GM18517 (cell line): ENCODE data around the gene SPTBN1.
A peak's percentile ranks its signal among the peaks of the same experiment; 100 is the strongest.

Experiments used
- ATAC-seq: cut with Tn5 transposase; IDR thresholded peaks from one replicate; pipeline ENCODE4 v1.9.1; 2021; ENCODE audit warnings: mild to moderate bottlenecking, moderate library complexity; ENCODE audit not compliant: unreplicated experiment

SPTBN1 gene

DNA sequence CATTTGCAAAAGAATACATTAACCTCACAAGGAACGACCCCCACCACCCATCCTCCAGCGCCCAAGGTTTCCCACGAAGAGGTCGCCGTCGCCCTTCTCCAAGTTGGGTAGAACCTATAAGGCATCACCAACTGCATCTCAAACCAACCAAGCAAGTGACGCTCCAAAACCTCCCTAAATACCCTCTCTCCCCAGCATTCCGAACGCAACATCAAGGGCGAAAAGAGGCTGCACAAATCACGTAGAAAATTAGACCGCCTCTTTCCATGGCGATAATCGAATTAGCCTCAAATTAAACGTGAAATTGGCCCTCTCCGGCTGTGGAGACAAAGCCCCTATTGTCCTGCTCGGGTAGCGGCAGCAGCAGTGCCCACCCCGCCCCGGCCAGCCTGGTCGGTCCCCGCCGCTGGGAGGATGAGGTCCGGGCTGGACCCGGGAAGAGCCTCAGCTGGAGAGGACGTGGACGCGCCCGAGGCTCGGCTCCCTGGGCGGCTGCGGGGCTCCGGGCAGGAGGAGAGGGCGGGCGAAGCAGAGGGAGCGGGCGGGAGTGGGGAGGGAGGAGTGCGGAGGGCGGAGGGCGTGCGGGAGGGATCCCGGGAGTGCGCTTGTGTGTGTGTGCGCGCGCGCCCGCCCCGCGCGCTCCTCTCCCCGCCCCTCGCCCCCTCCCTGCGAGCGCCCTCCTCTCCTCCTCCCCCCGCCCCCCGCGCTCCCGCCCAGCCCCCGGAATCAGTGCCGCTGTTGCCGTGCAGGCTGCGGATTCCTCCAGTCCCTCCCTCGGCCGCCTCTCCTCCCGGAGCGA, at the start of gene SPTBN1:
TSS of gene SPTBN1 (plus strand) at position 765 of the 799 bp plus-strand sequence. CDS start 70,092 bp downstream, outside the sequence.
- ATAC-seq = peak; percentile 23

DNA sequence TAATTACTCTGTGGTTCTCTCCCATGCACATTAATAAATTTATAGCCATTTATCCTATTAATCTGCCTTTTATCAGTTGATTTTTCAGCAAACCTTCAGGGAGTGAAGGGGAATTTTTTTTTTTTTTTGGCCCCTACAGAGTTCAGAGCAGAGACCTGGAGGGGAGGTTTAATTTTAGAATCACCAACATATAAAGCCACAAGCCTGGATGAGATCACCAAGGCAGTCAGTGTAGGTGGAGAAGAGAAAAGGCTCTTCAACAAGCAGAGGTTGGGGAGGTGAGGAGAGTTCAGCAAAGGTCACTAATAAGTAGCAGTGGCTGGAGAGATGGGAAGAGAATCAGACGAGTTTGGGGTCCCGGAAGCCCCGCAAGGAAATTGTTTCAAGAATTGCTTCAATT, 48.4 kb upstream of the SPTBN1 start:
- ATAC-seq = no peak

DNA sequence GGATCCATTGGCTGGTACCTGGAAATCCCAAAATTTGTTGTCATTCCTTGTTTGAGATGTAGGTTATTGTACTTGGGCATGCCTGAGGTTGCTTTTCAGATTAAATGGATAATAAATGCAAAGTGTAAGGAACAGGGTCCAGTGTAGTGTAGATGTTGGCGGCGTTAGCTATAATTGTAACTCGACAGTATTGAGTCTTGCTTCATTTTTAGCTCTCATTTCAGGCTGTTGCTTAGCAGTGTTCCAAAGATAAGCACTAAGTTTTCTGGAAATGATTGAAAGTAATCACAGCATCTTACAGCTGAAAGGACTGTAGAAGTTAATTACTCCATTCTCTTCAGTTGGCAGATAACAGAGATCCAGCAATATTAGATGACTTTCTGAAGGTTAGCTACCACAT, 47.8 kb upstream of the SPTBN1 start:
- ATAC-seq = no peak

DNA sequence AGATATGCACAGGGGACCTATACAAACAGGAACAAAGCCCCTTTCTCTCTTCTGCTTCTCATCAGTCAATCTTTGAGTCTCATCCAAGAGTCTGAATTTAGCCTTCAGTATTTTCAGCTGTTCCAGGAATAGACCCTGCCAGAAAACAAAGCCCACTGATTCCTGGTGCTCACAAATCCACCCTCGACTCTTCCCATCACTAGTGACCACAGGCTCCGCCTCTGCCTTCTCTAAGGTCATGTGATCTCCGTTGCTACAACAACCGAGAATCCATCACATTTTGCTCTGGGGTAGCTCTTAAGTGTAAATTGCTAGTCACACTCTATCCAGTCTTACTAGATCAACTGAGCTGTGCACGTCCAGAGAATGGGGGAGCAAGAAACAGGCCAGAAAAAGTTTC, 46.4 kb upstream of the SPTBN1 start:
- no peak for ATAC-seq

DNA sequence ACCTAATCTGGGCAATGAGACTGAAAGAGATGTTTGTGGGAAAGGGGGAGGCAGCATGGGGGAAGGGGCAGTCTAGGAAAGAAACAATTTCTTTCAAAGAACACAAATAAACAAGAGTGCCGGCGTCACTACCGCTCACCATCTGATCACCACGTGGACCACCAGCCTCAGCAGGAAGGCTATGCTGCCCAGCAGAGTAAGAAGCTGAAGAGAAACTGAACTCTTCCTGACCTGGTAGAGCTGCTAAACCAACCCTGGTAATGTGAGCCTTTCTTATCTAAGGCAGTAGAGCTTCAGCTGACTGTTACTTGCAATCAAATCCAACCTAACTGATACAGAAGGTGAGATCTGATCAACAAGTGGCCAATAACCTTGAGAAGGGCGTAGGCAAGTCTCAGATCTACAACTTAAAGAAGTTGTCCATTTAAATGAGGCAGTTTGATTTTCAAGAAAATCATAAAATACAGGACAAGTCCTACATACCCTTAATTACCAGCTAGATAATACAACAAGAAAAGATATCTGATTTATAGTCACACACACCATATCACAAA, 44.2 kb upstream of the SPTBN1 start:
- no peak for ATAC-seq

DNA sequence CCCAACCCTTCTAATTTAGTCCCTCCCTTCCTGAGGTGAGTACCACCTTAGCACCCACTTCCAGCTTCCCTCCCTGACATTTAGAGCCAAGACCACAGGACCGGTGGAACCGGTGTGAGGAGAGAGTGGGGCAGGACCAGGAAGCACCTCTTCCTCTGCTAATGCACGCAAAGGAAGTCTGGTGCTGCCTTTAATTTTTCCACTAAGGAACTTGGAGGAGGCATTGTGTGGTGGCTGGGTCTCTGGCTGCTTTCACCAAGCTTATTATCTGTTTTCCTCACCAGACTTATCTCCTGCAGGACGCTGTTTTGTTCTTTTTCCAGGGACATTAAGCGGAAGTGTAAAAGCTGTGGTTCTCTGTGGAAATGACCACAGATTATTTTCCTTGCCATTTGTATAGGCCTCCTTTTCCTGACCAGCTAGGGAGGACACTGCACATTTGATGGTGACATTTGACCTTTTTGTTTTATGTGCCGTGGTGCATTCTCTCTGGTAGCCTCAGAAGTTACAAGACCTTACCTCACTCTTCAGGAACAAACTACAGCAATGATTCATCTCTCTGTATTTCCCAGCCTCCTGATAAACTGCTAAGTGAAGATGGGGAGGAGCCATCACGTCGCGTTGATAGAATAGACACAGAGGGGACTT, 39.8 kb upstream of the SPTBN1 start:
- no peak for ATAC-seq

DNA sequence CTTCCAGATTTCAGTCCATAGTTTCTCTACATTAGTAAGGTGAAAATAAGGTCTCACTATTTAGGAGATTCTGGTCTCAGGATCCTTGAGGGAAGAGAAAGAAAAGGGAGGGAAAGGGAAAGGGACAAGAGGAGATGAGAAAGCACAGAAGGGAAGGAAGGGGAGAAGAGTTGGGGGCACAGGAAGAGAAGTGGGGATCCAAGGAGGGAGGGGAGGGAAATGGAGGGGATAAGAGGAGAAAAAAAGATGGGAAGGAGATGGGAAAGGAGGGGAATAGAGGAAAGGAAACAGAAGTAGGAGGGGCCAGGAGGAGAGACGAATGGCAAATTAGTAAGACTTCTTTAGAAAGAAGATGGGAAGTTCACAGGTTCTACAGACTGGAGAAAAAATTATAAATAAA, 39.2 kb upstream of the SPTBN1 start:
- ATAC-seq = no peak

DNA sequence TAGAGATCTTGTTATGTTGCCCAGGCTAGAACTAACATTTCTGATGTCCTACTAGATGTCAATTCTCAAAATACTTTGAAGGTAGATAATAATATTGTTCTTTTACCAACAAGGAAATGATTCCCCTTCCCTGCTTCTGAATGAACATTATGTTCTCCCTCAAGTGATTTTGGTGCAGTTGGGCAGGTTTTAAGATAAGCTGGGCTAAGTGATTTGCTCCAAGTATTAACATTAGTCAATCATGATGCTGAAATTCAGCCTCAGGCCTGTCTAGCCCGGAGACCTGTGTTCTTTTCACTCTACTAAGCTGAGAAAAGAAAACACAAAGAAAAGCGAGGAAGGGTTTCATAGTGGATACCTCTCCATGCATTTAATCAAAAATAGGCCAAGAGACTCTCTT, 38.5 kb upstream of the SPTBN1 start:
- no peak for ATAC-seq

DNA sequence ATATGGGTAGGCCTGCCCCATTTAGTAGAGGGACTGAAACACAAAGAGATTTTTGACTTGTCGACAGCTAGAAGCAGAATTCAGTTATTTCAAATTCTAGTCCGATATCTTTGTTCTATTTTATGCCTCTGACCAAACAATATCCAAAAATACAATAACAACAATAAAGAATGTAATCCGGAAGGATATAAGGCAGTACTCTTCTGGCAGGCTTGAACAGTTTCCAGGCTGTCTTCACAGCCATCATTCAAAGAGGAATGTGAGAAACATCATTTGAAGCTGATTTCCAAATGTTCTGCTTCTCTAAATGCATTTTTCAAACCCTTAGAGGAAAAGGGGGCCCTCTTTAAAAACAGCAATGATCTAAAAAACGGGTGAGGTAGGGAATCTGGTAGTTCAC, 36.7 kb upstream of the SPTBN1 start:
- no peak for ATAC-seq

DNA sequence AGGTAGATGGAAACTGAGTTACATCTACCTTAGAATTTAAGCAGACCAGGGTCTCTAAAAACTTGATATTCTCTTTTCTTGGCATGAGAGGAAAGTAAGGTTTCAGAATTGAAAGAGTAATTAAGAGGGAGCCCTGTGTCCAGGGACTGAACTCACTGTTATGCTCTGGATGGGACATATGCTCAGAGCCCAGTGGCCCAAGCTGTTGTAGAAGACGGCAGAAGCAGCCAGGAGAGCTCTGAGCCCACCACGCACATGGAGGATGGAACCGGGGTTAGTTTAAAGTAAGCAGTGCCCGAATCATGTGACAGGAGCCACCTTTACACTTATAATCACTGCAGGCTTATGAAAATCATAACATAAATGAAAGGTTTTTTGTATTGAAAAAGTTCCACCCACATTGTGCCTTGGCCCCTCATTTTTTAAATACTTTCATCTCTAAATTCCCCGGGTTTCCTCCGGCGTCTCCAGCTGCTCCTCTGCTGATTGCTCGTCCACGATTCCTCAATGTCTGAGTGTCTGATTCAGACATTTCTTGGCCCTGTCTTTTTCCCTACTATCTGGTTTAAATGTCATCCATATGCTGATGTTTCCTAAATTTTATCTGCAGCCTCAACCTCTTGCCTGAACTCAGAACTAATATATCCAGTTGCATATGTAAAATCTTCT, 36.1 kb upstream of the SPTBN1 start:
- no peak for ATAC-seq

DNA sequence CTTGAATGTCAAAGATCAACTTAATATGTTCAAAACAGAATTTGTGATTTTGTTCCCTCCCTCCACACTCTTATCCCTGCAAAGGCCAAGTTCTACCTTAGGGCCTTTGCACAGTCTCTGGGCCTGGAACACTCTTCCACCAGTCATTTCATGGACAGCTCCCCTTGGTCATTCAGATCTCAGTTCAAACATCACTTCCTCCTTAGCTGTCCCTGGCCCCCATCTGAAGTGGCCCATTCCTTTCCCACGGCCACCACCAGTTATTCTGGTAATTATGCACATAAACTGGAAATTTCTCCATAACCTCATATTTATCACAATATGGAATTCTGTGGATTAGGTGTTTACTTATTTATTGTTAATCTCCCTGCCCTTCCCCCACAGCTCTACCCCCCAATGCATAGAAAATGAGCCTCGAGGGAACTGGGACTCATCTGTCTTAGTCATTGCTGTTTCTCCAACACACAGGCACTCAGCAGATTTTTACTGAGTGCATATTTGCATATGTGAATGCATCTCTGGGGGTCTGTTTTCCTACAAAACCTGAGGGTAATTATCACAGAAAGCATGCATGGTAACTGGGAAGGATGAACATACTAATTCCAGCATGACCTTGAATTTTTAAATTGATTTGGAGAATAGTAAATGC, 35.5 kb upstream of the SPTBN1 start:
- ATAC-seq = no peak

DNA sequence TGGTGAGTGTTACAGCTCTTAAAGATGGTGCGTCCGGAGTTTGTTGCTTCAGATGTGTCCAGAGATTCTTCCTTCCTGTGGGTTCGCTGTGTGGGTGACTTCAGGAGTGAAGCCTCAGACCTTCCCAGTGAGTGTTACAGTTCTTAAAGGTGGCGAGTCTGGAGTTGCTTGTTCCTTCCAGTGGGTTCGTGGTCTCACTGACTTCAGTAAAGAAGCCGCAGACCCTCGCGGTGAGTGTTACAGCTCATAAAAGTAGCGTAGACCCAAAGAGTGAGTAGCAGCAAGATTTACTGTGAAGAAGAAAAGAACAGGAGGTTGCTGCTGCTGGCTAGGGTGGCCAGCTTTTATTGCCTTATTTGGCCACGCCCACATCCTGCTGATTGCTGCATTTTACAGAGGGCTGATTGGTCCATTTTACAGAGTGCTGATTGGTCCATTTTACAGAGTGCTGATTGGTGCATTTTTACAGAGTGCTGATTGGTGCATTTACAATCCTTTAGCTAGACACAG, 34.0 kb upstream of the SPTBN1 start:
- ATAC-seq = no peak

DNA sequence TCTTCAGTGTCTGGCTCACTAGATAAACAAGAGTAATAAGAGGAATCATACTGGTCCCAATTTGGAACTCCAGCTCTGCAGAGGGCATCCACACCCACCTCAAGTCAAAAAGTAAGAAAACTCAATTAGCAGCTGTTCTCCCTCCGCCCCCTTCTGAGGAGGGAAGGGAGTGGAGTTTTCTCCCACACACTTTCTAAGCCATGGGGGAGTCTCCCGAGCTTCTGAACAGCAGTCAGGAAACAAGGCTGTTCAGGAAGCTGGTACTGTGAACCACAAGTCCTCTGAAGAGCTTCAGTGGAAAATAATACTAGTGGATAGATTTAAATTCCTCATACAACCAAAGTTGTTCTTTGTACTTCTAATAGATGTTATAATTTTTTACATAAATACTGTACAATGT, 32.9 kb upstream of the SPTBN1 start:
- no peak for ATAC-seq

DNA sequence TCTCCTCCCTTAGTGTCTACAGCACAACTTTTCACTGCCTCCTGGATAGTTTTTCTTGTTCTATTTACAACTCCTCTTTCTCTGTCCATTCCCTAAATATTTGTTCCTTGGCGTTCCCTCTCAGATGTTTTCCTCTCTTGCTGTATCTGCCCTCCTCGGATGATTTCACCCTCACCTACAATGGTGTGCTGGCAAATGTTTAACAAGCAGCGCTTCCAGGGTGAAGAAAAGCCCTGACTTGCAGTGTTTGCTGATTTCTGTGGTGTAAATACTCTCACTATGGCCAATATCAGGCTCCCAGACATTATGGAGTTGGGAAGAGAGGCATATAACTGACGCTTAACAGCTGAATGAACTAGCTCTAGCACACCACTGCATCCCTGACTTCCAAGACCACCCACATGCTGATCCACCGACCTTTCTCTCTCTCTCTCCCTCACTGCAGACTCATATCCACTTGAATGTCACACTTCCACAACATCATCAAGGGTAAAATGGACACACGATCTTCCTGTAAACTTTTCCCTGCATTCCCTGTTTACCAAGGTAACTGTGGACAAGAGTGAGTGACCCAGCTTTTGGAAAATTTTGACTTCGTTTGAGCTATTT, 31.5 kb upstream of the SPTBN1 start:
- no peak for ATAC-seq

DNA sequence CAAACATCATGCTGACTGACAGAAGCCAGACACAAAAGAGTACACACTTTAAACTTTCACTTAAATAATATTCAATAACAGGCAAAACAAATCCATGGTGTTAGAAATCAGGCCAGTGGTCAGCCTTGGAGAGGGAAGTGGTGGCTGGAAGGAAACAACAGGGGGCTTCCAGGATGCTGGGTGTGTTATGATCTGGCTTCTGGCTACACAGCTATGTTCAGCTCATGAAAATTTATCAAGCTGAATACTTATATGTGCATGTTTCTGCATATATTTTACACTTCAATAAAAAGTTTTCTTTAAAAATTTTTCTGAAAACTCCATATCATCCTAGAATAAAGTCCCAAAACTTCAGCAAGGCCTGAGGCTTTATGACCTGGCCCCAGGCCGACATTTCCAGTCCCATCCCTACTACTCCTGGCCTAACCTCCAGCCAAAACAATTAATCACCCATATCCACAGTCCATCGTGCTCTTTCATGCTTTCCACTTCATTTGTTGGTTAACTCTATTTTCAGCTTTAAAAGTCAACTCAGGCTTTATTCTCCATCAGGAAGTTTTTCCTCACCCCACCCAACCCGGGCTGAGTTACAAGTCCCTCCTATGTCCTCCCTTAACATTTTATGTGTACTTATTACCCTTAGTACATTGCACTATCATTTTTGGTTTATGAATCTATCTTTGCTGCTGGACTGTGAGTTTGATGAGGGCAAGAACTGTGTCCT, 27.9 kb upstream of the SPTBN1 start:
- no peak for ATAC-seq

DNA sequence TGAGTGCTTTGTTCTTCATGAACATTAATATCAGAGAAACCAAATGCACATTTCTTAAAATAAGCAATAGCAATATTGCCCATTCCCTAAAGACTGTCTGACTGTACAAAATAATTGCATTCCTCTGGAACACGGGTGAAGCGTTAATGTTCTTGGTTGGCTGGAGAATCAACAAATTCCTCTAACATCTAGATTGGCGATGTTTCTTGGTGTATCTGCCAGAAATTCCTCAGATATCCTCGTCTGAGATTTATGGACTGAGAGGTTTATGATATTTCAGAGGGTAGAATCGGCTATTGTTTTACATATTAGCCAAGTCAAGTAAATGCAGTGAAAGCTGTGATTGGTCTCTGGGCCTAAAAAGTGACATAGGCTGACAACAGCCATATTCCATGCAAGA, 27.1 kb upstream of the SPTBN1 start:
- no peak for ATAC-seq

DNA sequence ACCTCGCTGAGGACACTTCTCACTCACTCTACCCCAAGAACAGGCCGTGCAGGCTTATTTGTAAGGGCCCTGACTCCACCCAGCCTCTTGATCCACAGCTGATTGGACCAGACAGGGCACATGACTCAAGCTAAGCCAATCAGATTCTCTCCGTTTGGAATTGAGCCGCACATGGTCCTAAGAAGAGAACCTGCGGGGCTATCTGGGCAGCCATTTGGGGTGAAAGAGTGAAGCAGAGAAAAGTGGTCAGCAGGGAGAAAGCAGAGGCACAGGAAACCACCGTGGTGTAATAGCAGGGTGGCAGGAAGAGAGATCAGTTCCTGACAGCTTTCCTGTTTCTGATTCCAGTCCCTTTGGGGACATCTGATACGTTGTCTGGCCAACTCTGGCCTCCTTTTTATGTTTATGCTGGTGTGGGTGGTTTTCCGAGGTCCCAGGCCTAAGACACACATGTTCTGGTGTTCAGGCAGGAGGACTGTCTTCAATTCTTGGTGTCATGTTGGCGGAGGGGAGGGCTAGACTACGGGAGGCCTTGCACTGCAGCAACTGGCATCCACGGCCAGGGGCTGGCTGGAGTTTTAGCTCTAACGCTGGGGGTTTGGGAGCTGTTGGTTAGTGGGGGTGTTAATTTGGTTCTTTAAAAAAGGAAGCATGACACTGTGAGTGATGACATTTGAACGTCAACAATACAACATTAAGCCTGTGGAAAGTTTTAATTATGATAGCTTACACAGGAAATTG, 26.1 kb upstream of the SPTBN1 start:
- ATAC-seq = no peak

DNA sequence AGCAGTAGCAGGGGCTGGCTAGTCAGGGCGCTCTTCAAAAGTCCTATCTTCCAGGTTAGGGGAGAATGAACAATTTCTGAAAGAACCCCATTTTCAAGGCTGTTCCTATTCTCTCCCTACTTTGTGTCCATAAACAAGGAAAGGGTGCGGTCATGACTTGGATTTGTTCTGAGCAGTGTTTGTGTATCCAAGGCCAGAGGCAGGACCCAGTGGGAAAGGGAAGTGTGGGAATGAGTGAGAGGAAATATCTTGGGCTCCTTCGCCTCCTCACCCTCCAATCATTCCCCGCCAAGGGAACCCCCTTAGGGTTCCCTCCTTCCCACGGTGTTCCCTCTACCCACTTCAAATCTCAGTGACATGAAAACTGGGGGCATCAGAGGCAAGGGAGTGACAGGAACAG, 25.5 kb upstream of the SPTBN1 start:
- no peak for ATAC-seq
